HEK293 (cell line): Measurements from ENCODE around the gene JAM3.

Experiments used
- ATF2 ChIP-seq: fragments of 450-650 bp; formaldehyde crosslinking; IDR thresholded peaks from 2 replicates; pipeline ENCODE4 v1.5.1; 2016; ENCODE audit warnings: missing biosample characterization, missing genetic modification characterization, low read depth
- YY1 ChIP-seq: fragments of 450-650 bp; formaldehyde crosslinking; IDR thresholded peaks from 2 replicates; pipeline ENCODE4 v1.5.1; 2018; ENCODE audit warnings: missing biosample characterization, missing genetic modification characterization
- ZBTB7A ChIP-seq: fragments of 450-650 bp; formaldehyde crosslinking; IDR thresholded peaks from 2 replicates; pipeline ENCODE4 v1.5.1; 2016; ENCODE audit warnings: low read depth, missing biosample characterization, missing genetic modification characterization
- ZNF140 ChIP-seq: fragments of 450-650 bp; formaldehyde crosslinking; IDR thresholded peaks from 2 replicates; pipeline ENCODE4 v1.5.1; 2016; ENCODE audit warnings: missing biosample characterization, missing genetic modification characterization
- ZNF837 ChIP-seq: fragments of 450-650 bp; formaldehyde crosslinking; IDR thresholded peaks from 2 replicates; pipeline ENCODE4 v1.5.1; 2016; ENCODE audit warnings: missing biosample characterization, missing genetic modification characterization
- TF ChIP-seq, protein P1 (sequence below): fragments of 450-650 bp; formaldehyde crosslinking; IDR thresholded peaks from 2 replicates; pipeline ENCODE4 v1.5.1; 2016; ENCODE audit warnings: missing biosample characterization, missing genetic modification characterization

DNA sequence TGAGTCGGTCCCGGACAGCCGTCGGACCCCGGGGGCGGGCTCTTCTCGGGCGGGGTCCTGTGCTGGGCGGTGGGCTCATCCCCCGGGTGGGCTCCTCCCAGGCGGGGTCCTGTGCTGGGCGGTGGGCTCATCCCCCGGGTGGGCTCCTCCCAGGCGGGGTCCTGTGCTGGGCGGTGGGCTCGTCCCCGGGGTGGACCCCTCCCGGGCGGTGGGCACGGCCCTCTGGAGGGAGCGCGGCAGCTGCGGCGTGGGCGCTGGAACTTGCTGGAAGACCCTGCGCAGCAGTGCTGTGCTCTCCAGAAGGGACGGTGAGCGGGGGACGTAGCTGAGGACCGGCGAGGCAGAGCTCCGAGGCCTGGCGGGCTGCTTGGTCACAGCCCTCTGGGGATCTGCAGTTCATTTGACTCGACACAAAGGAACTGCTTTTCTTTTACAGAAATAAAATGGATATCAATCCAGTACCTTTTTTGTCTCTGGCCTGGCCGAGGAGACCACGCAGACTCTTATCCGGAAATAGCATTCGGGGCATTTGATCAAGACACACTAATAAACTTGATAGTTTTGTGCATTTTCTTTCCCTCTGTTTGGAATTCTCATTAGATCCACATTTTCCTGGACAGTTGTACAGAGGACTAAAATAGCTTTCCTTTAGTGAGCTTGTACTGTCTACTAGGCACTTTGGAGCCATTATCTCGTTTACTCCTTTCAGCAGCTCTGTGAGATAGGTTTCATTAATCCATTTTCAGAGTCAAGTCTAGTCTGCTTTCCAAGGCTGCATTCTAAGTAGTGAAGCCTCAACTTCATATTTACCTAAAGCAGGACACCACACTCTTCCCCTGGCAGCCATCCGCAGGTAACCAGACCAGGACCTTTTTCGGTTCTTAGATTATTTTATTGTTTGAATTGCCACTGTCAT is 812 bp downstream of the JAM3 start:
- TF ChIP-seq, protein P1, sequence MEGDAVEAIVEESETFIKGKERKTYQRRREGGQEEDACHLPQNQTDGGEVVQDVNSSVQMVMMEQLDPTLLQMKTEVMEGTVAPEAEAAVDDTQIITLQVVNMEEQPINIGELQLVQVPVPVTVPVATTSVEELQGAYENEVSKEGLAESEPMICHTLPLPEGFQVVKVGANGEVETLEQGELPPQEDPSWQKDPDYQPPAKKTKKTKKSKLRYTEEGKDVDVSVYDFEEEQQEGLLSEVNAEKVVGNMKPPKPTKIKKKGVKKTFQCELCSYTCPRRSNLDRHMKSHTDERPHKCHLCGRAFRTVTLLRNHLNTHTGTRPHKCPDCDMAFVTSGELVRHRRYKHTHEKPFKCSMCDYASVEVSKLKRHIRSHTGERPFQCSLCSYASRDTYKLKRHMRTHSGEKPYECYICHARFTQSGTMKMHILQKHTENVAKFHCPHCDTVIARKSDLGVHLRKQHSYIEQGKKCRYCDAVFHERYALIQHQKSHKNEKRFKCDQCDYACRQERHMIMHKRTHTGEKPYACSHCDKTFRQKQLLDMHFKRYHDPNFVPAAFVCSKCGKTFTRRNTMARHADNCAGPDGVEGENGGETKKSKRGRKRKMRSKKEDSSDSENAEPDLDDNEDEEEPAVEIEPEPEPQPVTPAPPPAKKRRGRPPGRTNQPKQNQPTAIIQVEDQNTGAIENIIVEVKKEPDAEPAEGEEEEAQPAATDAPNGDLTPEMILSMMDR (tag by site-specific recombination), result no peak
- TF ChIP-seq ATF2 (tag by site-specific recombination) (no peak), YY1 (tag by site-specific recombination) (no peak), ZBTB7A (no peak), ZNF140 (no peak), ZNF837 (tag by site-specific recombination) (no peak)
